NCI-H82 treated with DMSO at 0.1 percent for 48 hours (cell line): ENCODE measurements around the gene BICDL2.

ENCODE experiments used
- DNase-seq: peaks from one replicate; lab custom pipeline; 2025; ENCODE audit not compliant: unreplicated experiment; lab: John Stamatoyannopoulos, UW

Gene BICDL2

GRCh38 chr16:3026003-3026378 is 10.8 kb downstream of the BICDL2 start:
- no peak for DNase-seq

- DNase-seq, result no peak
Observed at GRCh38 chr16:3025032-3026002, 11.4 kb downstream of the BICDL2 start.

GRCh38 chr16:3023669-3024478 is 12.9 kb downstream of the BICDL2 start, which contains the start of the genes HCFC1R1 and THOC6:
Gene HCFC1R1, minus strand, starts transcription at chr16:3023942. Its CDS starts 1 bp downstream, at chr16:3023941.
Gene THOC6, plus strand, starts transcription at chr16:3024035. Its CDS starts 292 bp downstream, at chr16:3024327.
- DNase-seq, result peak; percentile 94

GRCh38 chr16:3023415-3023668 is 13.4 kb downstream of the BICDL2 start:
- no peak for DNase-seq

DNA sequence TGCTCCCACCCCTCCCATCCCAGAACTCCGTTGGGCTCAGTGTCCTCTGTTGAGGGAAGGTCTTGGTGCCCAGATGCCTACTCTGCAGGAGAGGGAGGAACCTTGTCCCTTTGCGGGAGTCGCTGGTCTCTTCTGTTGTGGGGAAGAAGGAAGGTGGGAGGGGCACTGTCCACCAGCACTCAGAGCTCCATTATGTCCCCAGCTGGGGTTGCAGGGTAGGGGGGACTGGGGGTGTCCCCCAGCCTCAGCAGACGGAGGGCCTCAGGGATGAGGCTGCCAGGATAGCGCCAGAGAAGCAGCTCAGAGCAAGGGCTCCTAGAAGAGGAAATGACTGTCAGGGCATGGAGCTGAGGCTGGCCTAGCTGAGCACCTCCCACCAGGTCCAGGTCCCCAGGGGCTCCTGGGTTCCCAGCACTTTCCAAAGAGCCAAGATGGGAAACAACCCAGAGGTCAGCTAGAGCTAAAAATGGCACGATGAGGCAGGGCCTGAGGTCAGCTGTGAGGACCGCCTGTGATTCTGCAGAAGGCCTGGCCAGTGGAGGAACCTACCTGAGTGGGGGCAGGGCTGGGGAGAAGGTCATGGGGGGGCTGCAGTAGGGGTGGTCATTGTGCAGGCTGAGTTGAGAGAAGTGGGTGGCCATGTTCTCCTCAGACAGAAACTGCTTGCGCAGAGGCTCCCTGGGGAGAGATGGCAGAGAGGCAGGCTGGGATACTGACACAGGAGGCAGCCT is 13.9 kb downstream of the BICDL2 start:
- no peak for DNase-seq

DNA sequence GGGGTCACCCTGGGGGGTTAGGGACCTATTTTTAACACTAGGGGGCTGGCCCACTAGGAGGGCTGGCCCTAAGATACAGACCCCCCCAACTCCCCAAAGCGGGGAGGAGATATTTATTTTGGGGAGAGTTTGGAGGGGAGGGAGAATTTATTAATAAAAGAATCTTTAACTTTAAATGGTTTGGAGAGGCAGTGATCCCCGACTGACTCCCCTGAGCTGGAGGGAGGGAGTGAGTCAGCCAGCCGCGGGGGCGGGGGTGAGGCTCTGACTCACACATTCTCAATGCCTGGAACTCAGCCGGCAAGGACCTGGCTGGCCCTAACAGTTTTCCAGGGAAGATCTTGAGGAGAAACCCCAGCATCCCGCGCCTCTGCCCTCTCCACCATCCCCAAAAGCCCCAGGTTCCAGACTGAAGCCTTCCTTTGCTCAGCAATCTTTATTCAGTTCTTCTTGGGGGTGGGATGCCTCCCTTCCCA is 14.5 kb downstream of the BICDL2 start:
- DNase-seq, result no peak

DNA sequence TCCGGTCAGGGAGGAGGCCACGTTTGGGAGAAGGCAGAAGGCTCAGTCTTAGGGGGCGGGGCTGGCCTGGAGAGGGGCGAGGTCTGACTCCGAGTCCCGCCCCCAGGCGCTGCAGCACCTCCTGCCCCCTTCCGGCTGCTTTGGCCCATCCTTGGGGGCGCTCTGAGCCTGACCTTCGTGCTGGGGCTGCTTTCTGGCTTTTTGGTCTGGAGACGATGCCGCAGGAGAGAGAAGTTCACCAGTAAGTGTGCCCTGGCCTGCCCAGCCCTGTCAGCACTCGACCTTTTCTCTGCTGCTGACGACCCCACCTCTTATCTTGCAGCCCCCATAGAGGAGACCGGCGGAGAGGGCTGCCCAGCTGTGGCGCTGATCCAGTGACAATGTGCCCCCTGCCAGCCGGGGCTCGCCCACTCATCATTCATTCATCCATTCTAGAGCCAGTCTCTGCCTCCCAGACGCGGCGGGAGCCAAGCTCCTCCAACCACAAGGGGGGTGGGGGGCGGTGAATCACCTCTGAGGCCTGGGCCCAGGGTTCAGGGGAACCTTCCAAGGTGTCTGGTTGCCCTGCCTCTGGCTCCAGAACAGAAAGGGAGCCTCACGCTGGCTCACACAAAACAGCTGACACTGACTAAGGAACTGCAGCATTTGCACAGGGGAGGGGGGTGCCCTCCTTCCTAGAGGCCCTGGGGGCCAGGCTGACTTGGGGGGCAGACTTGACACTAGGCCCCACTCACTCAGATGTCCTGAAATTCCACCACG is 15.1 kb downstream of the BICDL2 start:
- peak; percentile 47 for DNase-seq

GRCh38 chr16:3020604-3021448 is 15.9 kb downstream of the BICDL2 start:
- no peak for DNase-seq

- no peak for DNase-seq
Observed at GRCh38 chr16:3020247-3020603, 16.5 kb downstream of the BICDL2 start, which contains the start of gene TNFRSF12A. Gene TNFRSF12A, plus strand, starts transcription at chr16:3020368. Its CDS starts 30 bp downstream, at chr16:3020398.

- peak; percentile 49 for DNase-seq
Observed at GRCh38 chr16:3019594-3020246, 17.0 kb downstream of the BICDL2 start.

GRCh38 chr16:3017794-3018506 is 18.8 kb downstream of the BICDL2 start, which contains the start of gene CLDN6:
Gene CLDN6, minus strand, starts transcription at chr16:3018183. Its CDS starts 2,162 bp downstream, at chr16:3016021.
- peak; percentile 23 for DNase-seq

- no peak for DNase-seq
Observed at GRCh38 chr16:3017344-3017743, 19.4 kb downstream of the BICDL2 start.

- no peak for DNase-seq
Observed at GRCh38 chr16:3015865-3016521, 20.8 kb downstream of the BICDL2 start.

- DNase-seq, result no peak
Observed at GRCh38 chr16:3014971-3015370, 21.8 kb downstream of the BICDL2 start.

- DNase-seq, result no peak
Observed at GRCh38 chr16:3013998-3014690, 22.6 kb downstream of the BICDL2 start.

GRCh38 chr16:3013491-3013951 is 23.2 kb downstream of the BICDL2 start:
- DNase-seq, result no peak

- no peak for DNase-seq
Observed at GRCh38 chr16:3012828-3013420, 23.8 kb downstream of the BICDL2 start, which contains the start of gene CLDN9. Gene CLDN9, plus strand, starts transcription at chr16:3012923. Its CDS starts 440 bp downstream, at chr16:3013363.
